GM19351 (cell line): ENCODE measurements around the gene GPR152.
A peak's percentile ranks its signal among the peaks of the same experiment; 100 is the strongest.
"Not testable (repeated sequence)": the region's sequence is repeated elsewhere in the genome, so short reads cannot be mapped to it uniquely, and the experiment has no call there.

ENCODE experiments used
- ATAC-seq: cut with Tn5 transposase; IDR thresholded peaks from one replicate; pipeline ENCODE4 v1.9.1; 2021; ENCODE audit warnings: mild to moderate bottlenecking, moderate library complexity; ENCODE audit not compliant: unreplicated experiment

The GPR152 gene

GRCh38 chr11:67412495-67413179 lies 39.9 kb downstream of the GPR152 start:
- no peak for ATAC-seq

GRCh38 chr11:67411785-67412152 lies 40.8 kb downstream of the GPR152 start:
- ATAC-seq = no peak

GRCh38 chr11:67410984-67411784 lies 41.3 kb downstream of the GPR152 start:
- no peak for ATAC-seq

GRCh38 chr11:67410369-67410831 lies 42.1 kb downstream of the GPR152 start:
- ATAC-seq = no peak

- no peak for ATAC-seq
These were observed 42.7 kb downstream of the GPR152 start for GRCh38 chr11:67409781-67410368.

GRCh38 chr11:67409261-67409666 lies 43.3 kb downstream of the GPR152 start:
- ATAC-seq = peak; percentile 52

- no peak for ATAC-seq
These were observed 43.9 kb downstream of the GPR152 start for GRCh38 chr11:67408437-67409200.

- no peak for ATAC-seq
These were observed 44.8 kb downstream of the GPR152 start for GRCh38 chr11:67407688-67408163.

- ATAC-seq = no peak
These were observed 45.4 kb downstream of the GPR152 start for GRCh38 chr11:67406969-67407687.

GRCh38 chr11:67406420-67406968 lies 46.0 kb downstream of the GPR152 start:
- no peak for ATAC-seq

- ATAC-seq = no peak
These were observed 46.7 kb downstream of the GPR152 start for GRCh38 chr11:67405688-67406339.

GRCh38 chr11:67405196-67405567 lies 47.3 kb downstream of the GPR152 start:
- no peak for ATAC-seq

GRCh38 chr11:67404515-67405195 lies 47.9 kb downstream of the GPR152 start:
- no peak for ATAC-seq

- ATAC-seq = not testable (repeated sequence)
These were observed 49.4 kb downstream of the GPR152 start for GRCh38 chr11:67403085-67403484.

GRCh38 chr11:67402192-67402839 lies 50.2 kb downstream of the GPR152 start:
- not testable (repeated sequence) for ATAC-seq

- ATAC-seq = peak; percentile 55
These were observed 50.9 kb downstream of the GPR152 start, which contains the start of gene PPP1CA for GRCh38 chr11:67401495-67402191. Gene PPP1CA, minus strand, starts transcription at chr11:67401858. Its CDS starts 76 bp downstream, at chr11:67401782.
